HG03439 (cell line): ENCODE data around the gene RNF214.
"Not testable (repeated sequence)": the region's sequence is repeated elsewhere in the genome, so short reads cannot be mapped to it uniquely, and the experiment has no call there.

Experiments used
- ATAC-seq: cut with Tn5 transposase; IDR thresholded peaks from one replicate; pipeline ENCODE4 v1.9.1; 2021; ENCODE audit warnings: mild to moderate bottlenecking, moderate library complexity; ENCODE audit not compliant: unreplicated experiment

Gene RNF214

DNA sequence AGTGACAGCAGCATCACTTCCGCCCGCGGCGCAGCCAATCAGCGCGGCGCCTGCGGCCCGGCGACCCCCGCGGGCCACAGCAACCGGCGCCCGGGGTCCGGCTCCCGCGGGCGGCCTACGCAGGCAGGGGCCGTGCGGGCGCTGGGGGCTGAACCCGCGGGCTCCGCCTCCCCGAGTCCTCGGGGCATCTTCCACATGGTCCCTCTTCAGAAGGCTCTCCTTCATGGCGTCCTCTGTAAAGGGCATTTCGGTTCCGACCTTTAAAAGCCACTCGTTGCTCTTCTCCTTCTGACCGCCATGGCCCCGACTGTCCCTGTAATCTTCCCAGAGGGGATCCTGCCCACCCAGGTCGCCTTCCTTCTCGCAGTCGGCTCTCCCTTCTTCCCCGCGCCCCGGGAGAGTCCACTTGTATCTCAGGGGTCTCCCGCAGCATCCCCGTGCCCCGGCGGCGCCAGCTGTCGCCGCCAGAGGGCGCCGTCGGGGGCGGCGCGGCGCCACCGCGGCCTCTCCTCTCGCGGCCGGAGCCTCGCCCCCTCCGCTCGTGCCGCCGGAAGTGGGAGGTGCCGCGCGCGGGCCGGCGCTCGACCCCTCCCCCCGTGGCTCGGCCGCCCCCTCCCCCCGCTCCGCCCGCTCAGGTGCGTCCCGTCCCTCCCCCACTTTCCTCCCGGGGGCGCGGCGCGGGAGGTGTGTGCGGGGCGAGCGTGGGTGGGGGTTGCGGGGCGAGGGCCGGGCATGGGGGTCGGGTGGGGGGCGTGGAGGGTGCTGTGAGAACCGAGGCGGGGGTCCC, at the start of gene RNF214:
TSS of gene RNF214 (plus strand) at position 580 of the 787 bp plus-strand sequence. CDS start 1,602 bp downstream, outside the sequence.
- ATAC-seq = peak; percentile 62

DNA sequence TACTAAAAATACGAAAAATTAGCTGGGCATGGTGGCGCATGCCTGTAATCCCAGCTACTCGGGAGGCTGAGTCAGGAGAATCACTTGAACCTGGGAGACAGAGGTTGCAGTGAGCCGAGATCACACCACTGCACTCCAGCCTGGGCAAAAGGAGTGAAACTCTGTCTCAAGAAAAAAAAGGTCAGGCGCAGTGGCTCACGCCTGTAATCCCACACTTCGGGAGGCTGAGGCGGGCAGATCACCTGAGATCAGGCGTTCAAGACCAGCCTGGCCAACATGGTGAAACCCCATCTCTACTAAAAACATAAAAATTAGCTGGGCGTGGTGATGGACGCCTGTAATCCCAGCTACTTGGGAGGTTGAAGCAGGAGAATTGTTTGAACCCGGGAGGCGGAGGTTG, 49.3 kb upstream of the RNF214 start:
- not testable (repeated sequence) for ATAC-seq

DNA sequence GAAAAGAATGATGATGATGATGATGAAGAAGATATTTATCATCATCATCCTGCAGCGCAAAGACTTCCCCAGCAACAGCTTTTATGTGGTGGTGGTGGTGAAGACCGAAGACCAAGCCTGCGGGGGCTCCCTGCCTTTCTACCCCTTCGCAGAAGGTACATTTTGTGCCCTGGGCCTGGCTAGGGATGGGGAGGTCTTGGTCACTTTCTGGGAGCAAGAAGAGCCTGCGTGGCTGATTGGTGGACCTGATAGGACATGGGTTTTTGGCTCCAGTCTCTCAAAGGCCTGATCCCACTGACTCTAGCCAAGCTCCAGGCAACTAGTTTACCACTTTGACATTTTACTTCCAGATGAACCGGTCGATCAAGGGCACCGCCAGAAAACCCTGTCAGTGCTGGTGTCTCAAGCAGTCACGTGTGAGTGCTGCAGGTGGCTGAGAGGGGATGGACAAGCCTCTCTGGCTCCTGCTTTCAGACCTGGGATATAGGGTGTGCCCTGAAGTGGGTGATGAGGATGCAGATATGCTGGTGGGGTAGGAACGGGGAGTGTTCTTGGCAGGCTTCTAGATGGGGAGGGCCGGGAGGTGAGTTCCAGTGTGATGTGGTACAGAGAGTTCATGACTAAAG, 48.6 kb upstream of the RNF214 start:
- ATAC-seq = no peak

DNA sequence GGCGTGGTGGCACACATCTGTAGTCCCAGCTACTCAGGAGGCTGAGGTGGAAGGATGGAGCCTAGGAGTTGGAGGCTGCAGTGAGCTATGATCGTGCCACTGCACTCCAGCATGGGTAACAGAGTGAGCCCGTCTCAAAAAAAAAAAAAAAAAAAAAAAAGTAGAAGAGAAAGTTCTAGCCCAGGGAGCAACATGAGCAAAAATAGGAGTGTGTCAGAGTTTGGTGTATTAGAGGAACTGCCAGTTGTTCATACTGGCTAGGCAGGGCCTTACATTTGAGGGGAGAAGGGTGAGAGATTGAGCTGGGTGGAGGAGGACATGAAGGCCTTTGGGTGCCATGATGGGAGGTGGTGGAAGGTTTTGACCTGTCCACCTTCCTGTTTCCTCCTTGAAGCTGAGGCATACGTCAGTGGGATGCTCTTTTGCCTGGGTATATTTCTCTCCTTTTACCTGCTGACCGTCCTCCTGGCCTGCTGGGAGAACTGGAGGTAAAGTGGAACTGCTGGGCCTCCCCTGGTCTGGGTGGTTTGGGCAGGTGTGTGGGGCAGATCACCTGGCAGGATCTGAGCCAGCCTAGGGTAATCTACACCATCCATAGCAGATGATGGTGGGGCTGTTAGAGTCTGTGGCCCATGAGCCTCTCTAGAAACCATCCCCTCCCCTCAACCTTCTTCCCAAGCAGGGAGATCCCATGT, 46.6 kb upstream of the RNF214 start:
- ATAC-seq = no peak

DNA sequence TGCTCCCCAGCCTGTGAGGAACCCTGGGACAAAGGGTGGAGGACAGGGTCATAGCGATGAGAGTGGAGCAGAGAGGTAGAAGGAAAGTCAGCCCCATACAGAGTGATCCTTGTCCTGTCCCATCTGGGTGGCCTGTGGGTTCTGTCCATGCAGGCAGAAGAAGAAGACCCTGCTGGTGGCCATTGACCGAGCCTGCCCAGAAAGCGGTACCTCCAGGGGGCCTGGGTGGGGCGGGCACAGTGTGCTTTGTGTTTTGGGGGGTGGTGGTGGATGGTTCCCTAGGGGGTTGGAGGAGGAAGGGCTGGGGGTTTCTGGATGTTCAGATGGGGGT, 46.1 kb upstream of the RNF214 start:
- no peak for ATAC-seq

DNA sequence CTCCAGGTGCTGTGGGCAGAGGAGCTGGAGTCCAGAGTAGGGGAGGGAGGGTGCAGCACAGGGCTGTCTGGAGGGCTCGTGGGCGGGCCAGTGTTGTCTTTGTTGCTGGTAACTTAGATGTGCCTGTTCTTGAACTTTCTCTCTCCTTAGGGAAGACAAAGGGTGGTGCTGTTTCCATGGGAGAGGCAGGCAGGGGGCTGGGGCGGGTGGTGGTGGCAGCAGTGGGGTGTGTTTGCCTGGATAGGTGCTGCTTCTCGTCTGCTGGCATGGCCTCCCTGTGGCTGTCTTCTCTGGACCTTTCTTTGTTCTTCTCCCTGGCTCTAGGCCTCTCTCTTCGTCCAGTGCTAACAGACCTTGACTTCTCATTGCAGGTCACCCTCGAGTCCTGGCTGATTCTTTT, 45.5 kb upstream of the RNF214 start:
- no peak for ATAC-seq

DNA sequence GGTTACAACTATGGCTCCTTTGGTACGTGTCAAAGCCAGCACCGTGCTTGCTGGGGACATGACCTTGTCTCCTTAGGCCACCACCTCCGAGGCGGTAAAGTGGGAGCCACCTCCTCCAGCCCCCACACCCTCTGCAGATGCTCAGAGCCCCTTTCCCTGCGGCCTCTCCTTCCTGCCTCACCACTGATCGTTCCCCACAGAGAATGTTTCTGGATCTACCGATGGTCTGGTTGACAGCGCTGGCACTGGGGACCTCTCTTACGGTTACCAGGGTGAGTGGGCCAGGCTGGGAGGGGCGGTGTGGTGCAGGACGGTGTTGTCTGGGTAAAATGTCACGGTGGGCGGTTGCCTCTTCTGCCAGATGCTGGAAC, 45.1 kb upstream of the RNF214 start:
- no peak for ATAC-seq

DNA sequence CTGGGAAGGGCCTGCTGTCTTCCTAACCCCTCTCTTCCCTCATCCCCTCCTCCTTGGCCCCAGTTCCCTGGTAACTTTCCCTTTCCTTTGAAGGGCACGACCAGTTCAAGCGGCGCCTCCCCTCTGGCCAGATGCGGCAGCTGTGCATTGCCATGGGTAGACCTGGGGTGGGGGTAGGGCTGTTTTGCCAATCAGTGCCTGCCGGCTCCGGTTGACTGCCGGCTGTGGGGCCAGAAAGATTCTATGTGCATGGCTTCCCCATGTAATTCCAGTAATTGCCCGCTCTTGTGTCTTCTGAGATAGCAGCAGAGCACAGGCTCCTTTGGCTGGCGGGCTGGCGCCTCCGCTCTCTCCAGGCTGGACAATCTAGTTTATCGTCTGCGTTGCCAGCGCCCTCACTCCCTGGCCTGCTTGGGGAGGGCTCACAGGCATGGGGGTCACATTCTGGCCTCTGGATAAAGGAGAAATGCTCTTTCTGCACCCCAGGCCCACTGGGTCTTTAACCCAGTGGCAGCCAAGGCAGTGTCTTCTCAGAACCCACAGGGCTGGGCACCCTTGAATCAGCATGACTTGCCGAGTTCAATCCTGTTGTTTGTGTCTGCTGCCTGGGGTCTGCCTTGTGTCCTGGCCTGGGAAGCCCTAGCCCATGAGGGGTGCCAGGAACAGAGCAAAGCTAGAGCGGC, 44.5 kb upstream of the RNF214 start:
- ATAC-seq = no peak

DNA sequence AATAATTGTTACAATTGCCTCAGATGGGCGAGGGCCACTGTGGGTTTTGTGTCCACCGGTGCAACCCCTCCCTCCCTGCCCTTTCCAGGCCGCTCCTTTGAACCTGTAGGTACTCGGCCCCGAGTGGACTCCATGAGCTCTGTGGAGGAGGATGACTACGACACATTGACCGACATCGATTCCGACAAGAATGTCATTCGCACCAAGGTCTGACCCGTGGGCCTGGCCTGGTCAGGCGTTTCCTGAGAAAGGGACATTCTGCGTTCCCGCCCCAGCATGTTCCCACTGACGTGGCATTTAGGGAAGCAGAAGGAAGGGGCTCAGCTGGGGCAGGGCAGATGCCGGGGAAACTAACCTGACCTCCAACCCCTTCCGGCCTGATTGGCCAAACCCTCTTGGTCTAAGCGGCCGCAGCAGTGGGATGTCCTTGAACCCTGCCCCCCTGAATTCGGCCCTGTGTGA, 43.8 kb upstream of the RNF214 start:
- no peak for ATAC-seq

DNA sequence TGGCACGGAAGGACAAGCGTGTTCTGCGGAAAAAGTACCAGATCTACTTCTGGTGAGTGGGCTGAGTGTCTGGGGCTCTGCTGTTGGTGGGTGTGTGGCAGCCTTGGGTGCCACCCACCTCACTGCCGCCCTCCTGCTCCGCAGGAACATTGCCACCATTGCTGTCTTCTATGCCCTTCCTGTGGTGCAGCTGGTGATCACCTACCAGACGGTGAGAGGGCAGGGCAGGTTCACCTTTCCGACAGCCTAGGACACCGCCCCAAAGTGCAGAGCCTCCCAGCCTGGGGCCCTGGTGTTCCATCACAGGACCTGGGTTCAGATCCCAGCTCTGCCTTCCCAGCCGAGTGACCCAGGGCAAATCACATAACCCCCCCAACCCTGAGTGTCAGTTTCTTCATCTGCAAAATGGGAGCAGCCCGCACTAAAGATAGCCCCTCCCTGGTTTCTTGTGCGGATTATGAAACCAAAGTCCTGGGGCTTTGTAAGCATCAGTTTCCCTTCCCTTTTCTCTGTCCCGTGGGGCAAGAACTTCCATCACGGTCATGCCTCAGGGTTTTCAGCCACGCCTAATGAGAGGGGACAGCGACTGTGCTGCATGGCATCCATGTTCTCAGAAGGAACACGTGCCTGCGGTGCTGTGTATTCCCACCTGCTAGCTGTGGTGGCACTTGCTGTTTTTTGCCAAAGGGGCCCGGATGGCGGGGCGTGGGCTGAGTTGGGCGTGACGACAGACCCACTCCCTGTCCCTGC, 43.1 kb upstream of the RNF214 start:
- ATAC-seq = no peak

DNA sequence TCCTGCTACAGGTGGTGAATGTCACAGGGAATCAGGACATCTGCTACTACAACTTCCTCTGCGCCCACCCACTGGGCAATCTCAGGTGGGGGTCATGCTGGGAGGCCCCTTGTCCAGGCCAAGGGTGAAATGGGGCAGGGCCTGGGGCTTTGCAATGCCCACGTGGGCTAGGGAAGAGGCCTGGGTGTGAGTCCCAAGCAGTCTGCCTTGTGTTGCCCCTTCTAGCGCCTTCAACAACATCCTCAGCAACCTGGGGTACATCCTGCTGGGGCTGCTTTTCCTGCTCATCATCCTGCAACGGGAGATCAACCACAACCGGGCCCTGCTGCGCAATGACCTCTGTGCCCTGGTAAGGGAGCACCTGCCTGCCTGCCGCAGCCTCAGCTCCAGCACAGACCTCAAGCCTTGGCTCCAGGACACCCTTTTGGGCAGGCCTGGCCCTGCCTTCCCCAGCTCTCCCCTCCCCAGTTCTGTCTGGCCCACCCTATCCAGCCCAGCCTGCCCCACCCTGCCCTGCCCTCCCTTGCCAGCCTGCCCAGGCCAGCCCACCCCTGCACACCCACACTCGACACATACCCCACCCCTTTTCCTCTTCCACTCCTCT, 42.4 kb upstream of the RNF214 start:
- ATAC-seq = no peak

DNA sequence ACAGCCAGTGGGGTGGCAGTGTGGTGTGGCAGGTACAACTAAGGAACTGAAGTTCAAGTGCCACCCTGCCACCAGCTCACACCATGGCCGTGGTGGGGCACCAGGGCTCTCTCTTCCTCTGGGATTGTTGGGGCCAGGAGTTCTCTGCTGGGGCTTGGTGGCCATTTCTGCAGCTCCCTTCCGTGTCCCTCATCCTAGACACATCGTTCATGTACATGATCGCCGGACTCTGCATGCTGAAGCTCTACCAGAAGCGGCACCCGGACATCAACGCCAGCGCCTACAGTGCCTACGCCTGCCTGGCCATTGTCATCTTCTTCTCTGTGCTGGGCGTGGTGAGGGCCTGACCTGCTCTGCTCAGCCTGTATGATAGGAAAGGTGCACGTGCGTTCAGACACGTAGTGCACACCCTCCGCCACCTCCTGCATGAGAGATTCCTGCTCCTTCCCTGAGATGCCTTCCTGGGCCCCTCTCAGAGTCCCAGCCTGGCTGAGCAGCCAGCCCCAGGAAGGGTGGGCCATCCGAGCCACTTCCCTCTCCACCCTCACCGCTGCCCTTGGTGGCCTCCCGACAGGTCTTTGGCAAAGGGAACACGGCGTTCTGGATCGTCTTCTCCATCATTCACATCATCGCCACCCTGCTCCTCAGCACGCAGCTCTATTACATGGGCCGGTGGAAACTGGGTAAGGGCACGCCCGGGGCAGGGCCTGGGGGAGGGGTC, 40.6 kb upstream of the RNF214 start:
- no peak for ATAC-seq

DNA sequence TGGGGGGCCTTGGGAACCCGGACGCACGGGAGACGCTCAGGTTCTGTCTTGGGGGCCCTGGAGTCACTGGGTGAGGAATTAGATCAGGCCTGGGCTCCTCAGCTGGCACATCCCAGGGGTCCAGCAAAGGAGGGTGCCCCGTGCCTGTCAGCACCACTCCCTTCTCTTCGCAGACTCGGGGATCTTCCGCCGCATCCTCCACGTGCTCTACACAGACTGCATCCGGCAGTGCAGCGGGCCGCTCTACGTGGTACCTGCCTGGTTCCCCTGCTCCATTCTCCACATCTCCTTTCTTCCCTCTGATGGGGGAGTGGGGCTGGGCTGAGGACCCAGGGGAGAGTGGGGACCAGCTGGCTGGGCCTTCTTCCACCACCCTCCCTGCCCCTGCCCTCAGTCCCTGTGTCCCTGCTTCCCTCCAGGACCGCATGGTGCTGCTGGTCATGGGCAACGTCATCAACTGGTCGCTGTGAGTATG, 40.0 kb upstream of the RNF214 start:
- no peak for ATAC-seq

DNA sequence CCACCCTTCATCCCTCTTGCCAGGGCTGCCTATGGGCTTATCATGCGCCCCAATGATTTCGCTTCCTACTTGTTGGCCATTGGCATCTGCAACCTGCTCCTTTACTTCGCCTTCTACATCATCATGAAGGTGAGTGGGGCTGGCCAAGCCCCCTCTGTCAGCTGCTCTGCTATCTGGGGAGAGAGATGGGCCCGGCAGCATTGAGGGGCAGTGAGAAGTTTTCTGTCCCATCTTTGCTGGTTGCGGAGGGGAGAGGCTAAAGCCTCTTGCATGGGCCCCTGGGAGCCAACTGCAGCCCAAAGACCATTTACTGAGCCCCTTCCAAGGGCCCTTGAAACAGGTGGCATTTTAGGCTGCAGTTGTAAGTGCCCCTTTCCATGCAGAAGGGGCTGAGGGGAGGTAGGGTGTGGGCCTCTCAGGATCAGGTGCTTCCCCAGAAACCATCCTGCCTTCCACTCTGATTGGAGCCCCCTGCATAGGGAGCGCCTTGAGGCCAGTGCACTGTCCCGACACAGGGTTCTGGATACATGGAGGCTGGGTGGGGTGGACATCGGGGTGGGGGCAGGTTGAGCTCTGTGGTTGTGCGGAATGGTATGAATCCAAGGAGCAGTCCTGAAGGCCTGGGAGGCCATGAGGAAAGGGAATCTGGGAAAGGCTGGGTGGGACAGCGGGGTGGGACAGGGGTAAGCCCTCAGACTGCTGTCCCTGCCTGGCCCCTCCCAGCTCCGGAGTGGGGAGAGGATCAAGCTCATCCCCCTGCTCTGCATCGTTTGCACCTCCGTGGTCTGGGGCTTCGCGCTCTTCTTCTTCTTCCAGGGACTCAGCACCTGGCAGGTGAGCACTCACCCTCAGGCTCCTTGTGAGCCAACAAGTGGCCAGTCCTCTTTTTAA, 39.1 kb upstream of the RNF214 start:
- ATAC-seq = no peak

DNA sequence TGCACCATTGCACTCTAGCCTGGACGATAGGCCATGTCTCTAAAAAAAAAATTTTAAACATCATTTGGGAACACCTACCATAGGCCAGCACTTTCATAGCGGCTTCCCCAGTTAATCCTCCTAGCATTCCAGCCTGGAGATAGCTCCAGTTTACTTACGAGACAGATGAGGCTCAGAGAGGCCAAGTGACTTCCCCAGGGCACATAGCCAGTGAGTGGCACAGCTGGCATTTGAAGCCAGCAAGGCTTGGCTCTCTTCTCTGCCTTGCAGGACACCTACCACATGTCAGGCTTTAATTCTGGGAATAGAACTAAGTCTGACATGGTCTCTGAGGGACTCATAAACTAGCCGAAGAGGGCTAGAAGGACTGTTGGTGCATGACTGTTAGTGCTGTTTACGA, 38.2 kb upstream of the RNF214 start:
- ATAC-seq = no peak

DNA sequence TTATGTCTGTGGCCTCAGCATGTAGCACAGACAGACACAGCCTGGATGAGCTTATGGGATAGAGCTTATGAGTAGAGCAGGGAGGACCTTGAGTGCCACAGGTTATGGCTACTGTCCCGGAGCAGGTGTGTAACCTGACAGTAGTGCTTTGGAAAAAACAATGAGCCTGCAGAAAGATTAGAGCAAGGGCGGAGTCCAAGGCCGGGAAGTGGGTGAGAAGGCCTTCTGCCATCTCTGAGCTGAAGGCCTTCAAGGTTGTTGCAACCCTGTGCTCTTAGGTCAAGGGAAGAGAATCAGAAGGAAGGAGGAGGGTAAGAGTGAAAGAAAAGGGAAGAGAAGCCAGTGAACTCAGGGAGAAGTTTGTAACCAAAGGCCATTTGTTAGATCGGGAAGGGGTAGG, 37.2 kb upstream of the RNF214 start:
- ATAC-seq = no peak

DNA sequence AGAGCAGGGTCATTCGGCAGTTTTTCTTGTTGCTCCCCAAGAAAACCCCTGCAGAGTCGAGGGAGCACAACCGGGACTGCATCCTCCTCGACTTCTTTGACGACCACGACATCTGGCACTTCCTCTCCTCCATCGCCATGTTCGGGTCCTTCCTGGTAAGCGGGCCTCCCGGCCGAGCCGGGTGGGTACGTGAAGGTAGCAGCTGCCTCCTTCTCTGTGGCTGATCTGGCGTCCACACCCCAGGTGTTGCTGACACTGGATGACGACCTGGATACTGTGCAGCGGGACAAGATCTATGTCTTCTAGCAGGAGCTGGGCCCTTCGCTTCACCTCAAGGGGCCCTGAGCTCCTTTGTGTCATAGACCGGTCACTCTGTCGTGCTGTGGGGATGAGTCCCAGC, 36.7 kb upstream of the RNF214 start:
- ATAC-seq = no peak

DNA sequence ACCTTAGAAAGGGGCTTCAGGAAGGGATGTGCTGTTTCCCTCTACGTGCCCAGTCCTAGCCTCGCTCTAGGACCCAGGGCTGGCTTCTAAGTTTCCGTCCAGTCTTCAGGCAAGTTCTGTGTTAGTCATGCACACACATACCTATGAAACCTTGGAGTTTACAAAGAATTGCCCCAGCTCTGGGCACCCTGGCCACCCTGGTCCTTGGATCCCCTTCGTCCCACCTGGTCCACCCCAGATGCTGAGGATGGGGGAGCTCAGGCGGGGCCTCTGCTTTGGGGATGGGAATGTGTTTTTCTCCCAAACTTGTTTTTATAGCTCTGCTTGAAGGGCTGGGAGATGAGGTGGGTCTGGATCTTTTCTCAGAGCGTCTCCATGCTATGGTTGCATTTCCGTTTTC, 35.5 kb upstream of the RNF214 start:
- ATAC-seq = no peak
